Peyer's patch (tissue), 4 donors: ENCODE results near the gene ACP6.

Experiments
- CTCF ChIP-seq, 6 experiments: fragments of 450-650 bp in 4 of 6; fragments of 200-600 bp in 2 of 6; sonication (generic) in 1 of 6; IDR thresholded peaks; one replicate each; pipeline ENCODE4 v1.5.1; 2017 to 2019; ENCODE audit warnings: antibody characterized with exemption in 6 of 6, mild to moderate bottlenecking in 3 of 6, moderate library complexity in 1 of 6
- POLR2A ChIP-seq, 2 donors: fragments of 450-650 bp; IDR thresholded peaks; one replicate each; pipeline ENCODE4 v1.5.1; 2017; ENCODE audit warnings: antibody characterized with exemption in 2 of 2, mild to moderate bottlenecking in 2 of 2, moderate library complexity in 2 of 2

GRCh38 chr1:147622731-147623130 is 47.6 kb downstream of the ACP6 start:
- no peak for TF ChIP-seq POLR2A (IDR thresholded peaks at IDR 0.05)
- TF ChIP-seq CTCF (IDR thresholded peaks at IDR 0.05) = no peak
